HG03097 (cell line): ENCODE results near the gene B3GNT5.

Experiments used
- ATAC-seq: cut with Tn5 transposase; IDR thresholded peaks from one replicate; pipeline ENCODE4 v1.9.1; 2021; ENCODE audit not compliant: unreplicated experiment, low FRiP score

B3GNT5 gene

GRCh38 chr3:183264268-183264667 lies 11.2 kb downstream of the B3GNT5 start:
- no peak for ATAC-seq

GRCh38 chr3:183265157-183265642 lies 12.1 kb downstream of the B3GNT5 start:
- ATAC-seq: no peak

GRCh38 chr3:183265834-183266417 lies 12.9 kb downstream of the B3GNT5 start:
- ATAC-seq: no peak

GRCh38 chr3:183266454-183266853 lies 13.4 kb downstream of the B3GNT5 start:
- no peak for ATAC-seq

- ATAC-seq: no peak
These were observed 14.1 kb downstream of the B3GNT5 start for GRCh38 chr3:183267140-183267539.

GRCh38 chr3:183268366-183268765 lies 15.3 kb downstream of the B3GNT5 start:
- no peak for ATAC-seq

- ATAC-seq: no peak
These were observed 16.3 kb downstream of the B3GNT5 start for GRCh38 chr3:183269345-183269744.

GRCh38 chr3:183270344-183270743 lies 17.3 kb downstream of the B3GNT5 start:
- no peak for ATAC-seq

GRCh38 chr3:183272142-183272541 lies 19.1 kb downstream of the B3GNT5 start:
- ATAC-seq: no peak

GRCh38 chr3:183272791-183273190 lies 19.7 kb downstream of the B3GNT5 start:
- ATAC-seq: no peak

- ATAC-seq: no peak
These were observed 21.6 kb downstream of the B3GNT5 start for GRCh38 chr3:183274609-183275008.

- no peak for ATAC-seq
These were observed 22.4 kb downstream of the B3GNT5 start for GRCh38 chr3:183275418-183275817.

- ATAC-seq: no peak
These were observed 22.9 kb downstream of the B3GNT5 start for GRCh38 chr3:183275937-183276336.

GRCh38 chr3:183277260-183277659 lies 24.2 kb downstream of the B3GNT5 start:
- no peak for ATAC-seq

- no peak for ATAC-seq
These were observed 25.5 kb downstream of the B3GNT5 start for GRCh38 chr3:183278479-183279088.

- ATAC-seq: no peak
These were observed 26.3 kb downstream of the B3GNT5 start for GRCh38 chr3:183279371-183279770.

GRCh38 chr3:183281126-183281797 lies 28.2 kb downstream of the B3GNT5 start:
- ATAC-seq: no peak

GRCh38 chr3:183283886-183284285 lies 30.8 kb downstream of the B3GNT5 start:
- no peak for ATAC-seq

GRCh38 chr3:183284570-183284969 lies 31.5 kb downstream of the B3GNT5 start:
- no peak for ATAC-seq

GRCh38 chr3:183285318-183285717 lies 32.3 kb downstream of the B3GNT5 start:
- ATAC-seq: no peak

- peak; percentile 98 for ATAC-seq
These were observed 32.9 kb downstream of the B3GNT5 start for GRCh38 chr3:183285828-183286457.
